Liver (tissue), 3 donors: ENCODE data around the gene ANKLE1.

Experiments
- EGR1 ChIP-seq, 2 donors: IDR thresholded peaks; 2 replicates each; pipeline ENCODE4 v1.6.1; 2016 to 2018; ENCODE audit warnings: antibody characterized with exemption in 2 of 2, low read depth in 2 of 2
- GABPA ChIP-seq, 2 donors: IDR thresholded peaks in 1 of 2; conservative IDR thresholded peaks in 1 of 2; 2 replicates each; pipeline ENCODE4 v1.6.1; 2016; ENCODE audit warnings: antibody characterized with exemption in 2 of 2, mild to moderate bottlenecking in 1 of 2, moderate library complexity in 1 of 2
- HNF4A ChIP-seq, 2 donors: conservative IDR thresholded peaks; 2 replicates each; pipeline ENCODE4 v1.6.1; 2016; ENCODE audit warnings: antibody characterized with exemption in 2 of 2, mild to moderate bottlenecking in 2 of 2
- RAD21 ChIP-seq, 2 donors: IDR thresholded peaks; 2 replicates each; pipeline ENCODE4 v1.6.1; 2016; ENCODE audit warnings: antibody characterized with exemption in 2 of 2, mild to moderate bottlenecking in 2 of 2
- RXRA ChIP-seq, 2 donors: IDR thresholded peaks; 2 replicates each; pipeline ENCODE4 v1.6.1; 2017 to 2018; ENCODE audit warnings: antibody characterized with exemption in 2 of 2, mild to moderate bottlenecking in 1 of 2
- TAF1 ChIP-seq: conservative IDR thresholded peaks from 2 replicates; pipeline ENCODE4 v1.6.1; 2016; ENCODE audit warnings: antibody characterized with exemption, mild to moderate bottlenecking
- YY1 ChIP-seq: IDR thresholded peaks from 2 replicates; pipeline ENCODE4 v1.6.1; 2016; ENCODE audit warnings: antibody characterized with exemption, mild to moderate bottlenecking
- TF ChIP-seq, protein P1 (sequence below): fragments of 150-350 bp; IDR thresholded peaks from 2 replicates; pipeline ENCODE4 v1.5.1; 2017; ENCODE audit warnings: improper control_type of control experiment, low read depth, low read length; ENCODE audit not compliant: missing input control
- TF ChIP-seq, protein P2 (sequence below): IDR thresholded peaks from 2 replicates; pipeline ENCODE4 v1.6.1; 2016; ENCODE audit warnings: antibody characterized with exemption, mild to moderate bottlenecking
- TF ChIP-seq, protein P3 (sequence below): IDR thresholded peaks from 2 replicates; pipeline ENCODE4 v1.6.1; 2016; ENCODE audit warnings: antibody characterized with exemption
- TF ChIP-seq, protein P4 (sequence below): IDR thresholded peaks from 2 replicates; pipeline ENCODE4 v1.6.1; 2016; ENCODE audit warnings: antibody characterized with exemption
- TF ChIP-seq, protein P5 (sequence below): IDR thresholded peaks from 2 replicates; pipeline ENCODE4 v1.6.1; 2016; ENCODE audit warnings: antibody characterized with exemption
- donor health status: healthy.
- donor health status: healthy.

DNA sequence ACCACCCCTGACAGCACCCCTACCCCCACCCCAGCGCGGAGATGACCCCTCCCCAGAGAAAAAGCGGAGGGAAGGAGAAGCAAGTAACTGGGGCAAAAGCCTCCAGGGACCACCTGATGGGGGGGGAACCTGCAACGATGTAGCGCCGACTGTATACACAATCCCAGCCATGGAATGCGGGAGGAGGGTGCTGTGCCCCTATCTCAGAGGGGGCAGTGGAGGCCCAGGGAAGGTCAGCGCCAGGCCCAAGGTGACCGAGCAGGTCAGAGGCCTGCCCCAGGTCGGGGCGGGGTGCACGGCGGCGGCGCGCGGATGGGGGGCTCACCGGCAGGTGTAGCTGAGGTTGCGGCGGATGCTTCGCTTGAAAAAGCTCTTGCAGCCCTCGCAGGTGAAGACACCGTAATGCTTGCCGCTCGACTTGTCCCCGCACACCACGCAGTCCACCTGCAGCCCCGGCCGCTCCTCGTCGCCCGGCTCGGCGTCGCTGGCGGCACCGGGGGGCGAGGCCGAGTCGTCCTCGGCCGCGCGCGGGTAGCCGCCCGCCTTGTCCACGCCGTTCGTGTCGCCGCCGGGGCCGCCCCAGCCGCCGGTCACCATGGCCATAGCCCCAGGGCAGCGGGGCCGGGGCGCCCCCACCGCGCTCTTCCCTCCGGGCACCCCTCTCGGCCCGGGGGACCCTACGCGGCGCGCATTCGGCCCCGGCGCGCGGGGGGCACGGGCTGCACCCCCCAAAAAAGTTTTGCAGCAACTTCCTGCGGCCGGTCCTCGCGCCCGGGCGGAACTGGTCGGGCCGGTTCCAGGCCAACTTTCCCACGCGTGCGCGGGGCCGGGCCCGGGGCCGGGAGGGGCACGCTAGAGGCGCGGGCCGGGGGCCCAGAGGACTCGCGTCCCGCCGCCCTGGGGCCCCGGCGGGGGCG is 36.8 kb upstream of the ANKLE1 start:
- TF ChIP-seq, protein P1, sequence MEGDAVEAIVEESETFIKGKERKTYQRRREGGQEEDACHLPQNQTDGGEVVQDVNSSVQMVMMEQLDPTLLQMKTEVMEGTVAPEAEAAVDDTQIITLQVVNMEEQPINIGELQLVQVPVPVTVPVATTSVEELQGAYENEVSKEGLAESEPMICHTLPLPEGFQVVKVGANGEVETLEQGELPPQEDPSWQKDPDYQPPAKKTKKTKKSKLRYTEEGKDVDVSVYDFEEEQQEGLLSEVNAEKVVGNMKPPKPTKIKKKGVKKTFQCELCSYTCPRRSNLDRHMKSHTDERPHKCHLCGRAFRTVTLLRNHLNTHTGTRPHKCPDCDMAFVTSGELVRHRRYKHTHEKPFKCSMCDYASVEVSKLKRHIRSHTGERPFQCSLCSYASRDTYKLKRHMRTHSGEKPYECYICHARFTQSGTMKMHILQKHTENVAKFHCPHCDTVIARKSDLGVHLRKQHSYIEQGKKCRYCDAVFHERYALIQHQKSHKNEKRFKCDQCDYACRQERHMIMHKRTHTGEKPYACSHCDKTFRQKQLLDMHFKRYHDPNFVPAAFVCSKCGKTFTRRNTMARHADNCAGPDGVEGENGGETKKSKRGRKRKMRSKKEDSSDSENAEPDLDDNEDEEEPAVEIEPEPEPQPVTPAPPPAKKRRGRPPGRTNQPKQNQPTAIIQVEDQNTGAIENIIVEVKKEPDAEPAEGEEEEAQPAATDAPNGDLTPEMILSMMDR: no peak
- TF ChIP-seq, protein P2, sequence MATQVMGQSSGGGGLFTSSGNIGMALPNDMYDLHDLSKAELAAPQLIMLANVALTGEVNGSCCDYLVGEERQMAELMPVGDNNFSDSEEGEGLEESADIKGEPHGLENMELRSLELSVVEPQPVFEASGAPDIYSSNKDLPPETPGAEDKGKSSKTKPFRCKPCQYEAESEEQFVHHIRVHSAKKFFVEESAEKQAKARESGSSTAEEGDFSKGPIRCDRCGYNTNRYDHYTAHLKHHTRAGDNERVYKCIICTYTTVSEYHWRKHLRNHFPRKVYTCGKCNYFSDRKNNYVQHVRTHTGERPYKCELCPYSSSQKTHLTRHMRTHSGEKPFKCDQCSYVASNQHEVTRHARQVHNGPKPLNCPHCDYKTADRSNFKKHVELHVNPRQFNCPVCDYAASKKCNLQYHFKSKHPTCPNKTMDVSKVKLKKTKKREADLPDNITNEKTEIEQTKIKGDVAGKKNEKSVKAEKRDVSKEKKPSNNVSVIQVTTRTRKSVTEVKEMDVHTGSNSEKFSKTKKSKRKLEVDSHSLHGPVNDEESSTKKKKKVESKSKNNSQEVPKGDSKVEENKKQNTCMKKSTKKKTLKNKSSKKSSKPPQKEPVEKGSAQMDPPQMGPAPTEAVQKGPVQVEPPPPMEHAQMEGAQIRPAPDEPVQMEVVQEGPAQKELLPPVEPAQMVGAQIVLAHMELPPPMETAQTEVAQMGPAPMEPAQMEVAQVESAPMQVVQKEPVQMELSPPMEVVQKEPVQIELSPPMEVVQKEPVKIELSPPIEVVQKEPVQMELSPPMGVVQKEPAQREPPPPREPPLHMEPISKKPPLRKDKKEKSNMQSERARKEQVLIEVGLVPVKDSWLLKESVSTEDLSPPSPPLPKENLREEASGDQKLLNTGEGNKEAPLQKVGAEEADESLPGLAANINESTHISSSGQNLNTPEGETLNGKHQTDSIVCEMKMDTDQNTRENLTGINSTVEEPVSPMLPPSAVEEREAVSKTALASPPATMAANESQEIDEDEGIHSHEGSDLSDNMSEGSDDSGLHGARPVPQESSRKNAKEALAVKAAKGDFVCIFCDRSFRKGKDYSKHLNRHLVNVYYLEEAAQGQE: no peak
- TF ChIP-seq EGR1 (IDR thresholded peaks at IDR 0.05; ENCODE audit: low read depth in 2 of 2): no peak
- TF ChIP-seq TAF1: no peak
- TF ChIP-seq RAD21 (IDR thresholded peaks at IDR 0.05): no peak
- no peak for TF ChIP-seq GABPA (IDR thresholded peaks at IDR 0.05 in 1 of 2, conservative IDR thresholded peaks at IDR 0.05 in 1 of 2)
- TF ChIP-seq, protein P3, sequence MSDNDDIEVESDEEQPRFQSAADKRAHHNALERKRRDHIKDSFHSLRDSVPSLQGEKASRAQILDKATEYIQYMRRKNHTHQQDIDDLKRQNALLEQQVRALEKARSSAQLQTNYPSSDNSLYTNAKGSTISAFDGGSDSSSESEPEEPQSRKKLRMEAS: no peak
- no peak for TF ChIP-seq YY1
- TF ChIP-seq, protein P4, sequence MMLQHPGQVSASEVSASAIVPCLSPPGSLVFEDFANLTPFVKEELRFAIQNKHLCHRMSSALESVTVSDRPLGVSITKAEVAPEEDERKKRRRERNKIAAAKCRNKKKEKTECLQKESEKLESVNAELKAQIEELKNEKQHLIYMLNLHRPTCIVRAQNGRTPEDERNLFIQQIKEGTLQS: no peak
- TF ChIP-seq, protein P5, sequence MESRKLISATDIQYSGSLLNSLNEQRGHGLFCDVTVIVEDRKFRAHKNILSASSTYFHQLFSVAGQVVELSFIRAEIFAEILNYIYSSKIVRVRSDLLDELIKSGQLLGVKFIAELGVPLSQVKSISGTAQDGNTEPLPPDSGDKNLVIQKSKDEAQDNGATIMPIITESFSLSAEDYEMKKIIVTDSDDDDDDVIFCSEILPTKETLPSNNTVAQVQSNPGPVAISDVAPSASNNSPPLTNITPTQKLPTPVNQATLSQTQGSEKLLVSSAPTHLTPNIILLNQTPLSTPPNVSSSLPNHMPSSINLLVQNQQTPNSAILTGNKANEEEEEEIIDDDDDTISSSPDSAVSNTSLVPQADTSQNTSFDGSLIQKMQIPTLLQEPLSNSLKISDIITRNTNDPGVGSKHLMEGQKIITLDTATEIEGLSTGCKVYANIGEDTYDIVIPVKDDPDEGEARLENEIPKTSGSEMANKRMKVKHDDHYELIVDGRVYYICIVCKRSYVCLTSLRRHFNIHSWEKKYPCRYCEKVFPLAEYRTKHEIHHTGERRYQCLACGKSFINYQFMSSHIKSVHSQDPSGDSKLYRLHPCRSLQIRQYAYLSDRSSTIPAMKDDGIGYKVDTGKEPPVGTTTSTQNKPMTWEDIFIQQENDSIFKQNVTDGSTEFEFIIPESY: no peak
- TF ChIP-seq HNF4A (conservative IDR thresholded peaks at IDR 0.05): no peak
- TF ChIP-seq RXRA (IDR thresholded peaks at IDR 0.05): no peak
